Sigmoid colon (tissue), 4 donors: ENCODE data around the gene TMEM186.

Experiments
- CTCF ChIP-seq, 4 experiments: fragments of 450-650 bp in 3 of 4; fragments of 200-600 bp in 1 of 4; IDR thresholded peaks; one replicate each; pipeline ENCODE4 v1.5.1; 2016 to 2019; ENCODE audit warnings: antibody characterized with exemption in 4 of 4, mild to moderate bottlenecking in 3 of 4, moderate library complexity in 2 of 4
- EP300 ChIP-seq, 4 donors: sonication (generic); formaldehyde crosslinking; IDR thresholded peaks; one replicate each; pipeline ENCODE4 v1.6.1; 2017; ENCODE audit warnings: antibody characterized with exemption in 4 of 4
- POLR2A ChIP-seq, 2 donors: fragments of 450-650 bp; IDR thresholded peaks; one replicate each; pipeline ENCODE4 v1.6.1; 2016; ENCODE audit warnings: antibody characterized with exemption in 2 of 2, mild to moderate bottlenecking in 2 of 2, moderate library complexity in 2 of 2
- POLR2AphosphoS5 ChIP-seq, 4 donors: sonication (generic); formaldehyde crosslinking; IDR thresholded peaks; one replicate each; pipeline ENCODE4 v1.6.1; 2017; ENCODE audit warnings: antibody characterized with exemption in 4 of 4

- no peak for TF ChIP-seq EP300 (IDR thresholded peaks at IDR 0.05)
- TF ChIP-seq CTCF (IDR thresholded peaks at IDR 0.05) = no peak
- no peak for TF ChIP-seq POLR2A (IDR thresholded peaks at IDR 0.05)
- no peak for TF ChIP-seq POLR2AphosphoS5 (IDR thresholded peaks at IDR 0.05)
Observed at GRCh38 chr16:8782673-8783072, 14.8 kb downstream of the TMEM186 start.
